Measurements from ENCODE around the gene RUBCNL.

RUBCNL gene

GRCh38 chr13:46352805-46353204 is 34.2 kb downstream of the RUBCNL start:
- TF ChIP-seq ZNF777 (tag by site-specific recombination; IDR thresholded peaks at IDR 0.05; ENCODE audit: borderline replicate concordance), result no peak
- TF ChIP-seq ZNF211 (tag by site-specific recombination; IDR thresholded peaks at IDR 0.05; ENCODE audit: low read depth), result no peak
- no peak for TF ChIP-seq SALL2 (tag by site-specific recombination; IDR thresholded peaks at IDR 0.05; ENCODE audit: borderline replicate concordance)
- no peak for TF ChIP-seq ZNF148 (tag by site-specific recombination; IDR thresholded peaks at IDR 0.05; ENCODE audit: borderline replicate concordance)
- TF ChIP-seq ZNF501 (tag by site-specific recombination; IDR thresholded peaks at IDR 0.05), result no peak
- no peak for TF ChIP-seq GLI2 (tag by site-specific recombination; IDR thresholded peaks at IDR 0.05; ENCODE audit: borderline replicate concordance, low read depth)
- TF ChIP-seq KLF7 (tag by site-specific recombination; IDR thresholded peaks at IDR 0.05; ENCODE audit: borderline replicate concordance), result no peak
- ChIA-PET CTCF (interaction anchor here (0.6 kb wide), 1 partner anchor 32 kb away, joined by 4 read pairs; no protein-coding TSS in a partner anchor), POLR2A (no interaction called here)
- no peaks in the 10 kb centered on the region for H3K36me3 ChIP-seq (ENCODE audit: control insufficient read depth in 2 of 2, insufficient read depth in 1 of 2, low read length in 2 of 2)
- H3K27ac ChIP-seq (ENCODE audit: extremely low read depth, low read depth, low read length), result no peak overlapping the region
- no peaks in the 10 kb centered on the region for H3K9me3 ChIP-seq (ENCODE audit: control insufficient read depth, insufficient read depth, low read depth, low read length)
- no peaks in the 10 kb centered on the region for H3K4me1 ChIP-seq (ENCODE audit: control insufficient read depth, insufficient read depth, low read length)
- no peak overlapping the region for H3K4me3 ChIP-seq (ENCODE audit: low read depth, low read length)

- H3K4me3 ChIP-seq (ENCODE audit: low read depth, low read length), result no peak overlapping the region
- POLR2A ChIA-PET, result no interaction called here
- TF ChIP-seq ZNF121 (tag by site-specific recombination; IDR thresholded peaks at IDR 0.05) (no peak), KLF8 (tag by site-specific recombination; IDR thresholded peaks at IDR 0.05) (no peak), ZNF18 (tag by site-specific recombination; IDR thresholded peaks at IDR 0.05) (no peak), TSHZ1 (tag by site-specific recombination; IDR thresholded peaks at IDR 0.05; ENCODE audit: borderline replicate concordance) (no peak), HOXA7 (CRISPR knock-in tag; IDR thresholded peaks at IDR 0.05; ENCODE audit: borderline replicate concordance) (no peak), ZNF549 (tag by site-specific recombination; IDR thresholded peaks at IDR 0.05) (no peak), ZNF292 (tag by site-specific recombination; IDR thresholded peaks at IDR 0.05; ENCODE audit: borderline replicate concordance, low read depth) (no peak), ZNF626 (tag by site-specific recombination; IDR thresholded peaks at IDR 0.05) (no peak), ZNF10 (tag by site-specific recombination; IDR thresholded peaks at IDR 0.05) (no peak), ZNF433 (tag by site-specific recombination; IDR thresholded peaks at IDR 0.05; ENCODE audit: low read depth) (no peak), KLF16 (tag by site-specific recombination; IDR thresholded peaks at IDR 0.05) (no peak), ZNF157 (tag by site-specific recombination; IDR thresholded peaks at IDR 0.05) (no peak), KLF9 (tag by site-specific recombination; IDR thresholded peaks at IDR 0.05; ENCODE audit: low read depth) (no peak), PRDM10 (tag by site-specific recombination; IDR thresholded peaks at IDR 0.05) (no peak), ZNF48 (tag by site-specific recombination; IDR thresholded peaks at IDR 0.05) (no peak)
- no peaks in the 10 kb centered on the region for H3K36me3 ChIP-seq (ENCODE audit: control insufficient read depth in 2 of 2, insufficient read depth in 1 of 2, low read length in 2 of 2)
- CTCF ChIA-PET, result no interaction called here
- H3K27ac ChIP-seq (ENCODE audit: extremely low read depth, low read depth, low read length), result no peak overlapping the region
- H3K9me3 ChIP-seq (ENCODE audit: control insufficient read depth, insufficient read depth, low read depth, low read length), result no peaks in the 10 kb centered on the region
- H3K4me1 ChIP-seq (ENCODE audit: control insufficient read depth, insufficient read depth, low read length), result no peaks in the 10 kb centered on the region
Measured at GRCh38 chr13:46350003-46350402, 37.0 kb downstream of the RUBCNL start.

All from HEK293 (cell line).